ENCODE results near the gene EIF2S1. TPM values are rescaled to one million over a fixed set of nuclear protein-coding genes. Genes with fewer than 3 reads are reported as not detected.
A peak's percentile ranks its signal among the peaks of the same experiment; 100 is the strongest.

The EIF2S1 gene
- total and polyA plus RNA-seq, 2 of the 13 experiments (the other 11 are each of a cell fraction or from before 2014, with no cell fraction given), result 49.1 to 246 TPM

DNA sequence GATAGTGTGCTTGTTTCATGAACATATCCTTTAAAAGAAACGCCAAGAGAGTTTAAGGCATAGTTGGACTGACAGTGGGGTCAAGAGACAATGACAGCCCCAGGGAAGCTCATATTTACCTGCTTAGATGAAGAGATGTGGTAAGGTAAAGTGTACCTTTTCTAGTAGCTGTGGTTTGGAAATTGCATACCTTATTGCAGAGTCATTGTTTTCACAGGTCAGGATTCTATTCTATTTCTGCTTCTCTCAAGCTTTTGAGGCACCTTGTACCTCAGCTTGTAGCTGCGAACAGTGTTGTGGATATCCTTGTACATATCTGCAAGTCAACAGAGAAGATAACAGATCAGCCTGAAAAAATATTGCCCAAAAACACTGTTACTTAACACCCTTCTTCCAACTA is 48.3 kb upstream of the EIF2S1 start (continued):
- no peak for TF ChIP-seq ZNF800 (CRISPR knock-in tag; IDR thresholded peaks at IDR 0.05)
- TF ChIP-seq SP1 (IDR thresholded peaks at IDR 0.05), result no peak
- no peak for TF ChIP-seq SP1 (CRISPR knock-in tag; IDR thresholded peaks at IDR 0.05)
- no peak for TF ChIP-seq MIXL1 (CRISPR knock-in tag; IDR thresholded peaks at IDR 0.05)
- no peak for TF ChIP-seq MLLT10 (CRISPR knock-in tag; IDR thresholded peaks at IDR 0.05)
- no peak for TF ChIP-seq RBFOX2 (IDR thresholded peaks at IDR 0.05; ENCODE audit: low read depth, low read length)
- TF ChIP-seq HNRNPUL1 (IDR thresholded peaks at IDR 0.05; ENCODE audit: low read depth, low read length), result no peak
- TF ChIP-seq RXRA (CRISPR knock-in tag; IDR thresholded peaks at IDR 0.05), result no peak
- TF ChIP-seq CENPX (CRISPR knock-in tag; IDR thresholded peaks at IDR 0.05), result no peak
- TF ChIP-seq, protein P1, sequence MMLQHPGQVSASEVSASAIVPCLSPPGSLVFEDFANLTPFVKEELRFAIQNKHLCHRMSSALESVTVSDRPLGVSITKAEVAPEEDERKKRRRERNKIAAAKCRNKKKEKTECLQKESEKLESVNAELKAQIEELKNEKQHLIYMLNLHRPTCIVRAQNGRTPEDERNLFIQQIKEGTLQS (CRISPR knock-in tag; IDR thresholded peaks at IDR 0.05), result peak; percentile 61
- no peak for TF ChIP-seq SP5 (CRISPR knock-in tag; IDR thresholded peaks at IDR 0.05; ENCODE audit: borderline replicate concordance, low read depth)
- no peak; the same call in 1 of the 2 replicates for TF ChIP-seq PAXIP1 (CRISPR knock-in tag; conservative IDR thresholded peaks at IDR 0.05)
- TF ChIP-seq SATB2 (CRISPR knock-in tag; IDR thresholded peaks at IDR 0.05), result no peak
- TF ChIP-seq ZNF547 (CRISPR knock-in tag; IDR thresholded peaks at IDR 0.05), result no peak
- TF ChIP-seq ZNF251 (CRISPR knock-in tag; IDR thresholded peaks at IDR 0.05), result no peak
- no peak for TF ChIP-seq GMEB1 (CRISPR knock-in tag; IDR thresholded peaks at IDR 0.05; ENCODE audit: borderline replicate concordance)
- no peak for TF ChIP-seq ZNF350 (CRISPR knock-in tag; IDR thresholded peaks at IDR 0.05; ENCODE audit: borderline replicate concordance, low read depth)
- TF ChIP-seq ZEB1 (IDR thresholded peaks at IDR 0.05; ENCODE audit: insufficient replicate concordance, low read depth), result peak; percentile 88
- no peak for TF ChIP-seq ZNF34 (CRISPR knock-in tag; IDR thresholded peaks at IDR 0.05; ENCODE audit: borderline replicate concordance)
- TF ChIP-seq, protein P2, sequence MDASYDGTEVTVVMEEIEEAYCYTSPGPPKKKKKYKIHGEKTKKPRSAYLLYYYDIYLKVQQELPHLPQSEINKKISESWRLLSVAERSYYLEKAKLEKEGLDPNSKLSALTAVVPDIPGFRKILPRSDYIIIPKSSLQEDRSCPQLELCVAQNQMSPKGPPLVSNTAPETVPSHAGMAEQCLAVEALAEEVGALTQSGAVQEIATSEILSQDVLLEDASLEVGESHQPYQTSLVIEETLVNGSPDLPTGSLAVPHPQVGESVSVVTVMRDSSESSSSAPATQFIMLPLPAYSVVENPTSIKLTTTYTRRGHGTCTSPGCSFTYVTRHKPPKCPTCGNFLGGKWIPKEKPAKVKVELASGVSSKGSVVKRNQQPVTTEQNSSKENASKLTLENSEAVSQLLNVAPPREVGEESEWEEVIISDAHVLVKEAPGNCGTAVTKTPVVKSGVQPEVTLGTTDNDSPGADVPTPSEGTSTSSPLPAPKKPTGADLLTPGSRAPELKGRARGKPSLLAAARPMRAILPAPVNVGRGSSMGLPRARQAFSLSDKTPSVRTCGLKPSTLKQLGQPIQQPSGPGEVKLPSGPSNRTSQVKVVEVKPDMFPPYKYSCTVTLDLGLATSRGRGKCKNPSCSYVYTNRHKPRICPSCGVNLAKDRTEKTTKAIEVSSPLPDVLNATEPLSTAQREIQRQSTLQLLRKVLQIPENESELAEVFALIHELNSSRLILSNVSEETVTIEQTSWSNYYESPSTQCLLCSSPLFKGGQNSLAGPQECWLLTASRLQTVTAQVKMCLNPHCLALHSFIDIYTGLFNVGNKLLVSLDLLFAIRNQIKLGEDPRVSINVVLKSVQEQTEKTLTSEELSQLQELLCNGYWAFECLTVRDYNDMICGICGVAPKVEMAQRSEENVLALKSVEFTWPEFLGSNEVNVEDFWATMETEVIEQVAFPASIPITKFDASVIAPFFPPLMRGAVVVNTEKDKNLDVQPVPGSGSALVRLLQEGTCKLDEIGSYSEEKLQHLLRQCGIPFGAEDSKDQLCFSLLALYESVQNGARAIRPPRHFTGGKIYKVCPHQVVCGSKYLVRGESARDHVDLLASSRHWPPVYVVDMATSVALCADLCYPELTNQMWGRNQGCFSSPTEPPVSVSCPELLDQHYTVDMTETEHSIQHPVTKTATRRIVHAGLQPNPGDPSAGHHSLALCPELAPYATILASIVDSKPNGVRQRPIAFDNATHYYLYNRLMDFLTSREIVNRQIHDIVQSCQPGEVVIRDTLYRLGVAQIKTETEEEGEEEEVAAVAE (CRISPR knock-in tag; IDR thresholded peaks at IDR 0.05; ENCODE audit: borderline replicate concordance), result no peak
